HG03432 (cell line): ENCODE measurements around the gene RPL35.
A peak's percentile ranks its signal among the peaks of the same experiment; 100 is the strongest.

Source experiments
- ATAC-seq: cut with Tn5 transposase; IDR thresholded peaks from one replicate; pipeline ENCODE4 v1.9.1; 2021; ENCODE audit warnings: mild to moderate bottlenecking, moderate library complexity; ENCODE audit not compliant: unreplicated experiment

Gene RPL35

GRCh38 chr9:124877021-124877782 lies 15.4 kb upstream of the RPL35 start:
- no peak for ATAC-seq

- ATAC-seq: no peak
Measured at GRCh38 chr9:124875501-124875900, 13.7 kb upstream of the RPL35 start.

GRCh38 chr9:124873664-124874063 lies 11.9 kb upstream of the RPL35 start:
- ATAC-seq: no peak

- no peak for ATAC-seq
Measured at GRCh38 chr9:124871156-124871561, 9.4 kb upstream of the RPL35 start.

- ATAC-seq: no peak
Measured at GRCh38 chr9:124870723-124871122, 9.0 kb upstream of the RPL35 start.

GRCh38 chr9:124869986-124870560 lies 8.3 kb upstream of the RPL35 start:
- ATAC-seq: peak; percentile 33

- ATAC-seq: peak; percentile 14
Measured at GRCh38 chr9:124869466-124869985, 7.8 kb upstream of the RPL35 start.

GRCh38 chr9:124868511-124869465 lies 7.0 kb upstream of the RPL35 start:
- ATAC-seq: peak; percentile 68

- ATAC-seq: no peak
Measured at GRCh38 chr9:124863371-124863871, 1.7 kb upstream of the RPL35 start.

GRCh38 chr9:124860582-124861341 lies 995 bp downstream of the RPL35 start:
- ATAC-seq: no peak

GRCh38 chr9:124859803-124860581 lies 1.8 kb downstream of the RPL35 start:
- ATAC-seq: no peak

GRCh38 chr9:124858330-124859046 lies 3.3 kb downstream of the RPL35 start:
- ATAC-seq: no peak

GRCh38 chr9:124857533-124858162 lies 4.1 kb downstream of the RPL35 start:
- no peak for ATAC-seq

- no peak for ATAC-seq
Measured at GRCh38 chr9:124855944-124856765, 5.6 kb downstream of the RPL35 start.

- no peak for ATAC-seq
Measured at GRCh38 chr9:124855566-124855943, 6.2 kb downstream of the RPL35 start.

GRCh38 chr9:124854822-124855221 lies 6.9 kb downstream of the RPL35 start:
- ATAC-seq: no peak

- no peak for ATAC-seq
Measured at GRCh38 chr9:124854161-124854560, 7.6 kb downstream of the RPL35 start.
